Neuron (in vitro differentiated cells): ENCODE results near the gene ERMP1.

Experiments used
- H2AFZ ChIP-seq: one replicate; pipeline ENCODE4 v1.6.1; 2013; ENCODE audit warnings: low read depth, mild to moderate bottlenecking, inconsistent platforms, low read length, moderate library complexity
- H3K27me3 ChIP-seq: one replicate; pipeline ENCODE4 v1.6.1; 2013; ENCODE audit warnings: low read length; ENCODE audit not compliant: insufficient read depth
- H3K36me3 ChIP-seq: one replicate; pipeline ENCODE4 v1.6.1; 2013; ENCODE audit warnings: low read length; ENCODE audit not compliant: insufficient read depth
- H3K4me1 ChIP-seq: one replicate; pipeline ENCODE4 v1.6.1; 2013; ENCODE audit warnings: low read length; ENCODE audit not compliant: insufficient read depth
- H3K4me3 ChIP-seq: 2 replicates; pipeline ENCODE4 v1.5.1; 2013; ENCODE audit warnings: mild to moderate bottlenecking, low read length, moderate library complexity
- H3K9me3 ChIP-seq: one replicate; pipeline ENCODE4 v1.6.1; 2013; ENCODE audit warnings: low read length

ERMP1 gene

DNA sequence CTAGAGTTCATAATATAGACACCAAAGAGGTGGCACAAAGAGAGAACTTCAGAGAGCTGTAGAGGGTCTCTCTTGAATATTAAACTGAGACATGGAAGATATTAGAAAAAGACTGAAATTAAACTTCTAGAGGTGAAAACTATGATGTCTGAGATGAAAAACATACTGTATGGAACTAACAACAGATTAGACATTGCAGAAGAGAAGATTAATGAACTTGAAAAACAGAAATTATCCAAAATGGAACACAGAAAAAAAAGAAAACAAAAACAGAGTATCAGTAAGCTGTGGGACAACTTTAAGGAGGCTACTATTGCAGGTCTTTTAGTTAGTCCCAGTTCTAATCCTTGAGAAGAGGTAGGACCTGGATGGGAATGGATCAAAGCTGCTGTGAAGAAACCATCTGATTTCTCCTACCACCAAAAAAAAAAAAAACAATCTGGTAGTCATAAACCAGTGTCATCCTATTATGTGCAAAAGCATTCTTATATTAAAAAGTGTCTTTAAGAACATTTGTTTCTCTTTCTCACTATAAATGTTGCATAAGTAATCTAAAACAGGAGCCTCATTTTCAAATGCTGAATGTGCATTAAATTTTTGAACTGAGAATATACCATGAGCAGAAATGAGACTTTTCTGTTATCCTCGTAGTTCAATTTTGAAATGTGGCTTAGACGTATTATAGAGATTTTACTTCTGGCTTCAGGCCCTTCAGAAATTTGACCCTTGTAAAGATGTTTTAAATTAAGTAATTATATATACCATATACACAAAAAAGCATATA lies 96.2 kb downstream of the ERMP1 start:
- H3K4me1 ChIP-seq = peaks cover 6% of the 10 kb centered on the region
- no peak overlapping the region for H2AFZ ChIP-seq
- H3K4me3 ChIP-seq = no peak overlapping the region
- H3K36me3 ChIP-seq = peaks cover 36% of the 10 kb centered on the region
- no peaks in the 10 kb centered on the region for H3K27me3 ChIP-seq
- H3K9me3 ChIP-seq = peaks cover 15% of the 10 kb centered on the region

DNA sequence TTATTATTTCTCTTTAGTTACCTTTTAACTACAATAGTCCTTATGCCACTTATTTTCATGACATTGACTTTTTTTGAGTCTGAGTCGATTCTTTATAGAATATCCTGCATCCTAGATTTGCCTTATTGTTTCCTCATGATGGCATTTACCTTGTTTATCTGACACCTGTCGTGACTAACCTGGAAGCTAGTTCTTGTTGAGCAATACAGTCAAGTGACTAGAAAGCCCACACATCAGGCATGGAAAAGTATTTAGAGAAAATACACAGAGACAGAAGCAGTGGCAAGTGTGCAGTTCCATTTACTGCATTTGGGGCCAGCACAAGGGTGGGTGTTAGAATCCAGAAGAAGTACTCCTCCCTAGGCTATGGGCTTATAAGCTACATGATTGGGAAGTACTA lies 97.8 kb downstream of the ERMP1 start:
- no peak overlapping the region for H2AFZ ChIP-seq
- H3K4me3 ChIP-seq = no peak overlapping the region
- peaks cover 31% of the 10 kb centered on the region for H3K36me3 ChIP-seq
- no peaks in the 10 kb centered on the region for H3K4me1 ChIP-seq
- H3K9me3 ChIP-seq = peaks cover 15% of the 10 kb centered on the region
- no peaks in the 10 kb centered on the region for H3K27me3 ChIP-seq
